ENCODE measurements around the gene CCDC87. TPM values are rescaled to one million over a fixed set of nuclear protein-coding genes. Genes with fewer than 3 reads are reported as not detected.
"Not testable (repeated sequence)": the region's sequence is repeated elsewhere in the genome, so short reads cannot be mapped to it uniquely, and the experiment has no call there.

Gene CCDC87
- total RNA-seq, 2 experiments from 2014 or later = 0.16 to 0.23 TPM

DNA sequence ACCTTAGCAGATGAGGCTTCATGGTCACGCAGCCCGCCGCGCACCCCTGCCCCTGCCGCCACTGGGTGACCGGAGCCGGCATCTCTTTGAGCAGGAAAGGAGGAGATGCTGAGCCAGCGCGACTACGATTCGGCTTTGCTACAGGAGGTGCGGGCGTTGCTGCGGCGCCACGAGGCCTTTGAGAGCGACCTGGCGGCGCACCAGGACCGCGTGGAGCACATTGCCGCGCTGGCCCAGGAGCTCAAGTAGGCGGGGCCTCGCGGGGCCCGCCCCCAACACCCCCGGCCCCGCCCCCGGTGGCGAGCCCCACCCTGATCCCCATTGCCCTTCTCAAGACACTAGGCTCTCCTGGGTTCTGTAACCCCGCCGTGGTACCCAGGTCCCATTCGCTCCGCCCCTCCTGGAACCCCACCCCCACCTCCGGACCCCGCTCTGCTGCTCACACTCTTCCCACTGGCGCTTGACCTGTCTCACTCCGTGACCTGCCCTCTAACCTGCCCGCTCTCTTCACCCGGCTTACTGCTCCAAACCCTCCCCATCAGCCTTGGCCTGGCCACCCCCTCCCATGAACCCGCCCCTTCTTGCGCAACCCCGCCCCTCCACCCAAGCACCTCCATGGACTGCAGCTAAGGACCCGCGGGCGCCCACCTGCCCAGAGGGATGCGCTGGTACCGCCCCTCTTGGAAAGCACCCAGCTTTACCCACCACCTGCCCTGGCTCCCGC is 33.6 kb downstream of the CCDC87 start:
- no peak overlapping the region for H3K27ac Mint-ChIP-seq
- H3K36me3 Mint-ChIP-seq = no peaks in the 10 kb centered on the region
- H3K9me3 Mint-ChIP-seq = no peaks in the 10 kb centered on the region
- peaks cover 26% of the 10 kb centered on the region for H3K27me3 Mint-ChIP-seq
- DNase-seq = peak; percentile 41
- no peak overlapping the region for H3K4me3 Mint-ChIP-seq
- no peaks in the 10 kb centered on the region for H3K4me1 Mint-ChIP-seq

DNA sequence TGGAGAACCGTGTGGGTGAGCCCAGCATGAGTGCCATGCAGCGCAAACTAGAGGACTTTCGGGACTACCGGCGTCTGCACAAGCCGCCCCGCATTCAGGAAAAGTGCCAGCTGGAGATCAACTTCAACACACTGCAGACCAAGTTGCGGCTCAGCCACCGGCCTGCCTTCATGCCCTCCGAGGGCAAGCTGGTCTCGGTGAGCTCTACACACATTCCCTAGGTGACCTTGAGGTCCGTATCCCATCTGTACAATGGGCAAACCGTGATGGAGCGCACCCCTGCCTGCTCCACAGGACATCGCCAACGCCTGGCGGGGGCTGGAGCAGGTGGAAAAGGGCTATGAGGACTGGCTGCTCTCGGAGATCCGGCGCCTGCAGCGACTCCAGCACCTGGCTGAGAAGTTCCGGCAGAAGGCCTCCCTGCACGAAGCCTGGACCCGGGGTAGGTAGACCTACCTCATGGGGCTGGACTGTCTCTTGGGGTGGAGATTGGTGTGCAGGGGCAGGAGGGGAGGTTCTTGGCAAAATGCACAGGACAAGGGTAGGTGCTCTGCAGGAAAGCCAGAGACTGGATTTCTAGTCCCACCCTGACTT is 35.0 kb downstream of the CCDC87 start:
- Mint-ChIP-seq H3K27ac (no peak overlapping the region), H3K27me3 (peaks cover 26% of the 10 kb centered on the region), H3K4me3 (no peak overlapping the region), H3K4me1 (no peaks in the 10 kb centered on the region), H3K36me3 (no peaks in the 10 kb centered on the region), H3K9me3 (no peaks in the 10 kb centered on the region)
- DNase-seq = no peak

DNA sequence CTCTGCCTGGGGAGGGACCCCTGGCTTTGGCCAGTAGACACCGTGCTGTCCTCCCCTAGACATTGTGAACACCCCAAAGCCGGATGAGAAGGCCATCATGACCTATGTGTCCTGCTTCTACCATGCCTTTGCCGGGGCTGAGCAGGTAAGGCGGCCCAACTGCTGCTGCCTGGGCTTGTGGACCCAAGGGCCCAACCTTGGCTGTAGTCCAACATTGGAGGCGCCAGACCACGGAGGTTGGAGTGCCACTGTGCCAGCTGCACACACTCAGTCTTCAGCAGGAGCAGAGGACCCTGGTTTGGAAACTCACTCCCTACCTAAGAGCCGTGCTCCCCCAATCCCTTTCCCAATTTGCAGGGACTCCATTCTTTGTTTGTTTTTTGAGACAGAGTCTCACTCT is 36.8 kb downstream of the CCDC87 start:
- Mint-ChIP-seq H3K9me3 (no peaks in the 10 kb centered on the region), H3K4me3 (no peak overlapping the region), H3K36me3 (no peaks in the 10 kb centered on the region), H3K4me1 (no peaks in the 10 kb centered on the region), H3K27me3 (peaks cover 26% of the 10 kb centered on the region), H3K27ac (no peak overlapping the region)
- DNase-seq = no peak

DNA sequence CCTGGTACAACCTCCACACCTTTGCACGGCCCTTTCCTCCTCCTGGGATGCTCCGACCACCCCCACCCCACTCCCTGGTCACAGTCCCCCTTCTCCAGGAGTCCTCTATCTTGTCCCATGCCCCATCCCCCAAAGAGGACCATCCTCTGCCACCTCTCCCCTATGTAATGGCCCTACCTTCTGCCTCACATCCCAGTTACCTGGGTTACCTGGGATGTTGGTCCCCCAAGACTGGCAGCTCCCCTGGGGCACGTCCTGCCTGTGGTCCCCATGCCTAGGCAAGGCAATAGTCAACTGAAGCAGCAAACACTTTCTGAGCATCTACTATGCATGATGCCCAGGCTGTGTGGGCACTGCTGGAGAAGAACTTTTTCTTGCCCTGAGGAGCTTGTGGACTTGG is 37.4 kb downstream of the CCDC87 start:
- no peaks in the 10 kb centered on the region for H3K4me1 Mint-ChIP-seq
- H3K27me3 Mint-ChIP-seq = peaks cover 26% of the 10 kb centered on the region
- H3K4me3 Mint-ChIP-seq = no peak overlapping the region
- H3K27ac Mint-ChIP-seq = no peak overlapping the region
- H3K36me3 Mint-ChIP-seq = no peaks in the 10 kb centered on the region
- no peaks in the 10 kb centered on the region for H3K9me3 Mint-ChIP-seq
- DNase-seq = no peak

DNA sequence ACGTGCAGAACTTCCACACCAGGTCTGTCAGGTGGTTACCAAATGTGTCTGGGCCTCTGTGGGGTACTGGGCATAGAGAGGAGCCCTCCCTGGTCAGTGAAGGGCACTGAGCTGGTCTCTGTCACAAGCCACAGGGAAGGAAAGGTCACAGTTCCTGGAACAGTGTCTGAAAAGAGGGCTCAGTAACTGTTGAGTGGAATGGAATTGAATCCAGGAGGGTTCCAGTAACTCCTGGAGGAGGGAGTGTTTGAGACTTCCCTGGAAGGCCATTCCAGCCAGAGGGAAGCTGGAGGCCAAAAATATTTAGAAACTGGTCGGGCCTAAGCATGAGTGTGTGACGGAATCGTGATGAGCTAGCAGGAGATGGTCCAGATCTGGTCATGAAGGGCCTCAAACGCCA is 38.3 kb downstream of the CCDC87 start:
- DNase-seq = no peak
- Mint-ChIP-seq H3K27ac (no peak overlapping the region), H3K36me3 (no peaks in the 10 kb centered on the region), H3K27me3 (peaks cover 26% of the 10 kb centered on the region), H3K4me1 (no peaks in the 10 kb centered on the region), H3K4me3 (no peak overlapping the region), H3K9me3 (no peaks in the 10 kb centered on the region)

DNA sequence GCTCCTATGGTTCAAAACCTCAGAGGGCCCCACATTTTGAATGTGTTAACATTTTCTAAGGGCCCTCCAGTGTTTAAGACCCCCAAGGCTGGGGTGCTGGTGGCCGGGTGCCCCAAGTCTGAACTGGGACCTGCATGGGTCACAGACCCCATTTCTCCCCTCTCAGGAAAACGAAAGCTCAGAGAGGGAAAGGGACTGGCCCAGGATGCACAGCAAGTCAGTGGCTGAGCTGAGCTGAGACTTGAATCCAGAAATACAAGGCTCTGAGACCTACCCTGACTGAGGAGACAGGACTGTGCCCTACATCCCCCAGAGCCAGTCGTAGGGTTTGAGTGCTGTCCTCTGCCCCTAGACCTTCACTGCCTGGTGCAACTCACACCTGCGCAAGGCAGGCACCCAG is 42.0 kb downstream of the CCDC87 start:
- Mint-ChIP-seq H3K27me3 (peaks cover 5% of the 10 kb centered on the region), H3K36me3 (no peaks in the 10 kb centered on the region), H3K4me3 (no peak overlapping the region), H3K27ac (no peak overlapping the region), H3K9me3 (no peaks in the 10 kb centered on the region), H3K4me1 (peaks cover 2% of the 10 kb centered on the region)
- no peak for DNase-seq

DNA sequence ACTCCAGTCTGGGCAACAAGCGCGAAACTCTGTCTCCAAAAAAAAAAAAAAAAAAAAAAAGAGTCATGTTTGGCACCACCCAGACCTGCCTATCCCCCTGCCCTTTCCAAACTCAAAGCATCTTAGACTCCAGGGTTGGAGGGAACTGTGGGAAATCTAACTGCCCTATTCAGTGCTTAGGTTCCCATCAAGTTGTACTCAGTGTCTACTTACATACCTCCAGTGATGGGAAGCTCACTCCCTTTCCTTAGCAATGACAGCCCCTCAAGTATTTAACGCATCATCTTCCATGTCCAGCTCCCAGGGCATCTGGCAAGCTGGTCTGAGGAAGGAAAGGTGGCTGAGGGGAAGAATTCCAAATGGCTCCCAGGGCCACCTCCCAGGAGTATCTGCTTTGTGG is 43.2 kb downstream of the CCDC87 start:
- Mint-ChIP-seq H3K9me3 (no peaks in the 10 kb centered on the region), H3K4me3 (no peak overlapping the region), H3K27ac (no peak overlapping the region), H3K27me3 (no peaks in the 10 kb centered on the region), H3K36me3 (no peaks in the 10 kb centered on the region), H3K4me1 (peaks cover 6% of the 10 kb centered on the region)
- no peak for DNase-seq

DNA sequence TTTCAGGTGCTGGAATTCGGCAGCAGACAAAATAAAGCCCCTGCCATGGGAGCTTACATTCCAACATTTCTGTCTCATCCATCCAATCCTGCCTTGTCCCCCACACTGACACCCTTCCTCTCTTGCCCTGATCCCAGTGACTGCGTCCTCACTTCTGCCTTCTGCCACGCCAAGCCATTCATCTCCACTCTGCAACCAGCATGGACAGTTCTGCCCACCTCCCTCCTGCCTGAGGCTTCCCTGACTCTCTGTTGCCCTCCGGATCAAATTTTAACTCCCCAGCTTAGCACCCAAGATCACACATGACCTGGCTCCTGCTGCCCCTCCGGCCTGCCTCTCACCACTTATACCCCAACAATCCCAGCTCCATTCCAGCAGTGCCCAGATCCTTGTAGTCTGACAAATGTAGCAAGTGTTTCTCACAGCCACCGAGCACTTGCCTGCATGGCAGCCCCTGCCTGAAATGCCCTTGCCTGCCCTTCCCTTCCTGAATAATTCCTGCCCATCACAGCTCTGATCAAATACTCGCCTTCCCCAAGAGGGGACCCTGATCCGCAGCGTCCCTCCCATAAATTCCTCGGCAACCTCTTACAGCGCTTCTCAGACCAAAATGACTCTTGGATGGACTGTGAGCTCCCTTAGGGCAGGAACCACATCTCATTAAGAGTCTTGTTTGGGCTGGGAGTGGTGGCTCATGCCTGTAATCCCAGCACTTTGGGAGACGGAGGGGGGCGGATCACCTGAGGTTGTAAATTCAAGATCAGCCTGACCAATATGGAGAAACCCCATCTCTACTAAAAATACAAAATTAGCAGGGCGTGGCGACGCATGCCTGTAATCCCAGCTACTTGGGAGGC is 43.9 kb downstream of the CCDC87 start:
- no peaks in the 10 kb centered on the region for H3K36me3 Mint-ChIP-seq
- no peak overlapping the region for H3K4me3 Mint-ChIP-seq
- DNase-seq = no peak
- H3K4me1 Mint-ChIP-seq = peaks cover 11% of the 10 kb centered on the region
- H3K27me3 Mint-ChIP-seq = no peaks in the 10 kb centered on the region
- no peak overlapping the region for H3K27ac Mint-ChIP-seq
- no peaks in the 10 kb centered on the region for H3K9me3 Mint-ChIP-seq

DNA sequence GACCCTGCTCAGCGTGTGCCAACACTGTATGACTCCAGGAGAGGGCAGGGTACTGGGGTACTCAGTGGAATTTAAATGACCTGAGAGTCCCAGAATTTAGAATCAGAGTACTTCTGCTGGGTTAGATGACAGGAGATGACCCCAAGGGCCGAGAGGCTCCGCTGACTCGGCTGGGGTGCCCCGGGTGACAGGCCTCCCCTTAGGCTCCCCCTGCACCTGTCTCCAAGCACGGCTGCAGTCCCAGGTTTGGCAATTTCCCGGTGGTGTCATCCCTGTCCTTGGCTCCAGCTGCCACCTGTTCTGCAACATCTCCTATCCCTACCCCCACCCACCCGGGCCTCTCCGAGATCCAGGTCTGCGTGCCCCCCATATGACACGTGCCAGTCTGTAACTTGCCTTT is 44.8 kb downstream of the CCDC87 start:
- H3K4me1 Mint-ChIP-seq = peaks cover 20% of the 10 kb centered on the region
- no peaks in the 10 kb centered on the region for H3K36me3 Mint-ChIP-seq
- no peak for DNase-seq
- H3K27ac Mint-ChIP-seq = no peak overlapping the region
- no peak overlapping the region for H3K4me3 Mint-ChIP-seq
- H3K27me3 Mint-ChIP-seq = no peaks in the 10 kb centered on the region
- no peaks in the 10 kb centered on the region for H3K9me3 Mint-ChIP-seq

DNA sequence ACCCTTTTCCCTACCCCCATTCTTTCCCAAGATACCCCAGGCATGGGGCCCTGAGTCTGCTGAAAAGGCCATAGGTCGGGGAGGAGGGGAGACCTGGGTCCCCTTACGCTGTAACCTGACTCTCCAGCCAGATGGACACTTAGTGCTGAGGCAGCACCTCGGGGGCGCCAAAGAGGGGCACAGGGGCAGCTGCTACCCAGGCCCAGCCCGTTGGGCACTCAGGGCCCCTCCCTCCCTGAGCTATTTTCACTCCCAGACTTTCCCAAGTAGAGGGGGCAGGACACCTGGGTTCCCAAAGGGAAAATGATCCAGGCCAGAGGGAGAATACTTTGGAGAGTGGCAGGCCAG is 45.2 kb downstream of the CCDC87 start:
- no peaks in the 10 kb centered on the region for H3K9me3 Mint-ChIP-seq
- H3K36me3 Mint-ChIP-seq = no peaks in the 10 kb centered on the region
- no peak for DNase-seq
- H3K4me3 Mint-ChIP-seq = no peak overlapping the region
- H3K27me3 Mint-ChIP-seq = no peaks in the 10 kb centered on the region
- H3K27ac Mint-ChIP-seq = no peak overlapping the region
- peaks cover 21% of the 10 kb centered on the region for H3K4me1 Mint-ChIP-seq

DNA sequence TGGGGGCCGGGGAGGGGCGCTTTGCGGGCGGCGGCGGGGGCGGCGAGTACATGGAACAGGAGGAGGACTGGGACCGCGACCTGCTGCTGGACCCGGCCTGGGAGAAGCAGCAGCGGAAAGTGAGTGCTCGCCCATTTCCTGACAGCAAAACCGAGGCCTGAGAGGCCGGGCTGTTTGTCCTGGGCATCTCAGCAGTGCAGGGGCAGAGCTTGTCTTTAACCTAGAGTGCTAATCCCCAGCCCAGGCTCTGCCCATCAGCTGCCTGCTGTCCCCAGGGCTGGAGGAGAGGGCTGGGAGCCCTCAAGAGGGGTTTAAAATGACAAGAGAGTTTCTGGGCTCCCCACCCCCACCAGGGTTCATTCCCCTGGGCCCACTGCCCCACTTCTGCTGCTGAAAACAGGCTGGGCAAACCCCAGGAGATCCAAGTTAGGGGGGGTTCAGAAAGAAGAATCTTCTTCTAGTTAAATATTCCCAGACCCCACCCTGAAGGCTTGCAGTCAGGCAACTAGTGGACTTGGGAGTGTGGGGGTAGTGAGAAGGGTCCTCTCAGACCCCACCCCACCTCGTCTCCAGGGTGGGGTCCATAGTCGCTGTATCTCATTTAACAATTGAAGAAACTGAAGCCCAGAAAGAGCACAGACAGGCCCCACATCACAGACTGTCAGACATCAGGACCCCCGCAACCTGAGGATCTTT is 45.7 kb downstream of the CCDC87 start:
- no peak overlapping the region for H3K27ac Mint-ChIP-seq
- no peaks in the 10 kb centered on the region for H3K9me3 Mint-ChIP-seq
- H3K27me3 Mint-ChIP-seq = no peaks in the 10 kb centered on the region
- peaks cover 21% of the 10 kb centered on the region for H3K4me1 Mint-ChIP-seq
- peak overlapping the region; percentile 90 for H3K4me3 Mint-ChIP-seq
- DNase-seq = no peak
- no peaks in the 10 kb centered on the region for H3K36me3 Mint-ChIP-seq

DNA sequence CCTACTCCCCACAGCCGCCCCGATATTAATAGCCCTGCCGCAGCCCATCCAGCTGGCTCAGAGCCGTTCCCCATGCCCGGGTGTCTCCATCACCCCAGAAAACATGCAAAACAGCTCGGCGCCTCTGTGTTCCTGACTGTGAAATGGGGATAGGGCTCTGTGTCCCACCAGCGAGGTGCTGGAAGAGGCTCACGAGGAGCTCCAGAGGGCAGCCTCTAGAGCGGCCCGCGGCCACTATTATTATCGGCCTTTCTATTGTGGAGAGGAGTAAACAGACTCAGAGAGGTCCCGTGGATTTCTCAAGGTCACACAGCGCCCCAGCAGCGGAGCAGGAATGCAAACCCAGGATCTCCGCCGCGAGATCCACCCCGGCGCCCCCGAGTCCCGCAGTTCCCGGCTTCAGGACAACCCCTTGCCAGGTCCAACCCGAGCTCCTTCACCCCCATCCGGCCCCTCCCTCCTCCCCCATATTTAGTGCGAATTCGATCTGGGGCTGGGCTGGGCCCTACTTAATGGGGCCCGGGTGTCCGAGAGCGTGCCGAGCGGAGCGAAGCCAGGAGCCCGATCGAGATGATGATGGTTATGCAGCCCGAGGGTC is 46.4 kb downstream of the CCDC87 start, which contains the start of gene ACTN3:
Gene ACTN3, plus strand, starts transcription at position 536 of the 598 bp plus-strand sequence. Its CDS starts 35 bp downstream, at position 571.
- H3K9me3 Mint-ChIP-seq = no peaks in the 10 kb centered on the region
- H3K4me3 Mint-ChIP-seq = peak within 1 kb of the TSS; percentile 90
- no peak for DNase-seq
- H3K36me3 Mint-ChIP-seq = no peaks in the 10 kb centered on the region
- no peaks in the 10 kb centered on the region for H3K27me3 Mint-ChIP-seq
- peaks cover 21% of the 10 kb centered on the region for H3K4me1 Mint-ChIP-seq
- H3K27ac Mint-ChIP-seq = peak within 1 kb of the TSS; percentile 32

DNA sequence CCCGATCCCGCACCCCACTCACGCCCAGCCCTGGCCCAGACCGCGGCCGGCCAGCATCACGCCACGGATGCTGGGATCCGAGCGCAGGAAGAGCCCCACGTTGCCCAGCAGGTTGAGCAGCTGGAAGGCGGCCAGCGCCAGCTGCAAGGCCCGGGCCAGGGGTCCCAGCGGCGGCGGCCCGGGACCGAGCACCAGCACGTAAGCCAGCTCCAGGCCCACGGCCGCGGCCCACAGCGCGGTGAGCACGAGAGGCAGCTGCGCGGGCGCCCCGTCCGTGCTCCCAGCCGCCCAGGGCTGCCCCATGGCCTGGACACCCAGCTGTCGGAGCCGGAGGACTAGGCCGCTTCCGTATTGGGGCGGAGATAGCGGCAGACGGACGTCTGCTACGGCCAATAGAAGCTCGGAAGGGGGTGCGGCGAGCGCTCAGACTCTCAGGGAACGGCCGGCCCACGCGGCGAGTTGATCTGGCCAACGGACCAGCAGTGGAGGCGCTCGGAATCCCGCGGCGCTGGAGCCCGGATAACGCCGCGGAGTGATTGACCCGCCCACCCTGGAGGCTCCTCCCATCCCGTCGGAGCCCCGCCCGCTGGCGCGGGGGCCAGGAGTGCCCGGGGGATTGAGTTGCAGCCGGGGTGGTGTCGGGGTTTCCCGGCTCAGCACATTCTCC is 47.0 kb downstream of the CCDC87 start, which contains the start of gene ZDHHC24:
Gene ZDHHC24, minus strand, starts transcription at position 348 of the 667 bp plus-strand sequence. Its CDS starts 45 bp downstream, at position 303.
- Mint-ChIP-seq H3K36me3 (no peaks in the 10 kb centered on the region), H3K27me3 (no peaks in the 10 kb centered on the region)

DNA sequence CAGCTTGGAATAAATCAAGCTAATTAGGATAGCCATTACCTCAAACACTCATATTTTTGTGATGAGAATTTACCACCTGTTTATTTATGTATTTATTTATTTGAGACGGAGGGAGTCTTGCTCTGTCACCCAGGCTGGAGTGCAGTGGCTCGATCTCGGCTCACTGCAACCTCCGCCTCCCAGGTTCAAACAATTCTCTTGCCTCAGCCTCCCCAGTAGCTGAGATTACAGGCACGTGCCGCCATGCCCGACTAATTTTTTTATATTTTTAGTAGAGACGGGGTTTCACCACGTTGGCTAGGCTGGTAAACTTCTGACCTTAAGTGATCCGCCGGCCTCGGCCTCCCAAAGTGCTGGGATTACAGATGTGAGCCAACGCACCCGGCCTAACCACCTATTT is 47.9 kb downstream of the CCDC87 start:
- Mint-ChIP-seq H3K4me3 (peak overlapping the region; percentile 90), H3K4me1 (peaks cover 21% of the 10 kb centered on the region), H3K27ac (peak overlapping the region; percentile 69)
- H3K27me3 Mint-ChIP-seq, DNase-seq, H3K36me3 Mint-ChIP-seq, H3K9me3 Mint-ChIP-seq: not testable (repeated sequence)

More for the DNA sequence above, 47.0 kb downstream of the CCDC87 start, which contains the start of gene ZDHHC24:
- Mint-ChIP-seq H3K27ac (peak within 1 kb of the TSS; percentile 69), H3K9me3 (no peaks in the 10 kb centered on the region), H3K4me1 (peaks cover 21% of the 10 kb centered on the region), H3K4me3 (peak within 1 kb of the TSS; percentile 90)
- DNase-seq = peak; percentile 95

All from activated naive CD8-positive, alpha-beta T cell treated with anti-CD3 and anti-CD28 coated beads for 36 hours (primary cell).